Mesendoderm (in vitro differentiated cells): ENCODE results near the gene TSHZ3.

Experiments
- DNase-seq: peaks from one replicate; pipeline ENCODE4 v3.0.0; 2013
- H2AK5ac ChIP-seq: 2 replicates; pipeline ENCODE4 v1.6.1; 2013; ENCODE audit warnings: low read length, inconsistent platforms
- H2BK120ac ChIP-seq: 2 replicates; pipeline ENCODE4 v1.6.1; 2013; ENCODE audit warnings: low read depth, mild to moderate bottlenecking, low read length, moderate library complexity, mixed read lengths
- H2BK15ac ChIP-seq: replicated peaks from 2 replicates; pipeline ENCODE4 v1.6.1; 2013; ENCODE audit warnings: low read depth, mild to moderate bottlenecking, moderate library complexity
- H2BK5ac ChIP-seq: 2 replicates; pipeline ENCODE4 v1.6.1; 2013; ENCODE audit warnings: low read length, inconsistent platforms
- H3K18ac ChIP-seq: 2 replicates; pipeline ENCODE4 v1.6.1; 2013; ENCODE audit warnings: mild to moderate bottlenecking, low read length, mixed read lengths
- H3K23ac ChIP-seq: one replicate; pipeline ENCODE4 v1.6.1; 2013; ENCODE audit warnings: low read length
- H3K27ac ChIP-seq: 2 replicates; pipeline ENCODE4 v1.5.1; 2013; ENCODE audit warnings: low read depth, mild to moderate bottlenecking, inconsistent platforms, low read length, moderate library complexity
- H3K27me3 ChIP-seq: 2 replicates; pipeline ENCODE4 v1.6.1; 2013; ENCODE audit warnings: low read length, control low read depth, mild to moderate bottlenecking, inconsistent platforms; ENCODE audit not compliant: insufficient read depth, poor library complexity
- H3K36me3 ChIP-seq: 2 replicates; pipeline ENCODE4 v1.6.1; 2013; ENCODE audit warnings: low read length, inconsistent platforms; ENCODE audit not compliant: control insufficient read depth, insufficient read depth
- H3K4ac ChIP-seq: one replicate; pipeline ENCODE4 v1.6.1; 2013; ENCODE audit warnings: low read depth, mild to moderate bottlenecking, low read length, moderate library complexity
- H3K4me1 ChIP-seq: 2 replicates; pipeline ENCODE4 v1.6.1; 2013; ENCODE audit warnings: low read depth, low read length, inconsistent platforms; ENCODE audit not compliant: control insufficient read depth
- H3K4me2 ChIP-seq: 2 replicates; pipeline ENCODE4 v1.6.1; 2013; ENCODE audit warnings: low read length
- H3K4me3 ChIP-seq: 2 replicates; pipeline ENCODE4 v1.5.1; 2013; ENCODE audit warnings: mild to moderate bottlenecking, low read length
- H3K56ac ChIP-seq: one replicate; pipeline ENCODE4 v1.6.1; 2013; ENCODE audit warnings: low read length
- H3K79me1 ChIP-seq: 2 replicates; pipeline ENCODE4 v1.6.1; 2013; ENCODE audit warnings: low read length, inconsistent platforms
- H3K79me2 ChIP-seq: 2 replicates; pipeline ENCODE4 v1.6.1; 2013; ENCODE audit warnings: mild to moderate bottlenecking, low read length; ENCODE audit not compliant: control insufficient read depth, insufficient read depth
- H3K9ac ChIP-seq: 2 replicates; pipeline ENCODE4 v1.6.1; 2013; ENCODE audit warnings: low read length, inconsistent platforms
- H4K5ac ChIP-seq: one replicate; pipeline ENCODE4 v1.6.1; 2013; ENCODE audit warnings: low read length
- H4K8ac ChIP-seq: one replicate; pipeline ENCODE4 v1.6.1; 2013; ENCODE audit warnings: low read depth, mild to moderate bottlenecking, control low read depth, low read length, moderate library complexity
- WGBS: extraction: QIAGEN DNeasy Blood & Tissue Kit; methylation state at CpG from one replicate; pipeline ENCODE4 v1.1.7; 2013; ENCODE audit warnings: low lambda C conversion rate, missing lambda C conversion rate; ENCODE audit not compliant: insufficient coverage; ENCODE audit errors: extremely low coverage; 5-methylcytosine and 5-hydroxymethylcytosine counted together

The TSHZ3 gene

DNA sequence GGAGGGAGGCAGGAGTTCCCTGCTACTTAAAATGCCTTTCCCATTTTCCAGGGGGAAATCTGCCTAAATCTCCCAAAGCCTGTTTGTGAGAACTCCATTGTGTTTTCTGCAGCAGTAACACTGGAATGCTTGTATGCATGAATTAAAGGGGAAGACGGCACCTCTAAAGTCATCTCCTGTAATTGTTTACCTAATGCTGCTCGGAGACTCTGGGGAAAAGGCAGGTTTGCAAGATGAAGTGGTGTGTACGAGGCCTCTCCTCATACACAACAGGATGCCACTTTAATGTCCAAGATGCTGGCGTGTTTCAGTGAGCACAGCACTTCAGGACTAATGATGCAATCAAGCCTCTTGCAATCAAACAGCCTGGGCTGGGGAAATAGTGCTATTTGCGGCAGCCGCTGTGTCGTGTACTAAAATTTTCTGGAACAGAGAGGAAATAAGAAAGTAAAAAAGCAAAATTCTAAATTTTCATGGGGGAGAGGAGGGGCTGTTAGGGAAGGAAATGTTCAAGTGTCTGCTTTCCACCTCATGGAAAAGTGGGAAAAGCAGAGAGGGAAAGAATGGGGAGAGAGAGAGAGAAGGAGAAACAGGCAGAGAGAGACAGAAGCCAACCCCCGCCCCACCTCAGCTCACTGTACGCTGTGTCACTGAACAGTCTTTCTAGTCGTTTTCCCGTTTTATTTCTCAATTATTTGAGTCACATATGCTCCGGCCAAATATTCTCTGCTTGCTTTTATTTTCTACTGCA lies 32.9 kb downstream of the TSHZ3 start:
- Histone ChIP-seq H3K9ac (no peak overlapping the region), H3K27ac (no peak overlapping the region)

DNA sequence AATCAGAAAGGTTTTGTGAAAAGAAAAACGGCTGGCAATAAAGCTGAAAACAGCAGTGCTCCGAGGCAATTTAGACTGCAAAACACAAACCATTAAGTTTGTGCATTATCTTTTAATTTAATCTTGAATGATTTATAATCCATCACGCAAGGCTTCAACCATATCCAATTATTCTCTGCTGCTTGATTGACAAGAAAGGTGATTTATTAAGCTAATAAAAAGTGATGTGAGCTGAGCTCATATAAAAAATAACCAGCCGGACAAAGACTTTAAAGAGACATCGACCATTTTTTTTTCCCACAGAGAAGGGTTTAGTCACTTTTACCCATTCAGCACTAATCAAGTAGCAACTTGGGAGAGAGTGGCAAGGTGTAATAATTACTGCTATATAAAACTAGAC lies 33.6 kb downstream of the TSHZ3 start:
- Histone ChIP-seq H3K9ac (no peak overlapping the region), H3K4ac (no peak overlapping the region), H3K4me3 (no peak overlapping the region), H4K5ac (no peak overlapping the region), H3K27ac (no peak overlapping the region), H3K18ac (no peak overlapping the region), H2BK120ac (no peak overlapping the region), H2AK5ac (no peak overlapping the region), H4K8ac (no peak overlapping the region), H2BK5ac (no peak overlapping the region), H3K4me1 (peaks cover 10% of the 10 kb centered on the region), H3K36me3 (no peaks in the 10 kb centered on the region), H3K56ac (no peak overlapping the region), H3K23ac (no peak overlapping the region), H3K4me2 (no peak overlapping the region), H3K79me1 (peaks cover 6% of the 10 kb centered on the region), H3K27me3 (no peaks in the 10 kb centered on the region), H2BK15ac (no peak overlapping the region), H3K79me2 (peaks cover 6% of the 10 kb centered on the region)
- no peak for DNase-seq
- WGBS = no CpG with 5 or more reads among the region's 5 CpGs

More for the DNA sequence above, 32.9 kb downstream of the TSHZ3 start:
- Histone ChIP-seq H3K36me3 (no peaks in the 10 kb centered on the region), H3K4me3 (no peak overlapping the region), H3K79me1 (peaks cover 8% of the 10 kb centered on the region), H2BK15ac (no peak overlapping the region), H3K4me2 (no peak overlapping the region), H3K18ac (no peak overlapping the region), H2BK120ac (no peak overlapping the region), H3K27me3 (no peaks in the 10 kb centered on the region), H2BK5ac (no peak overlapping the region), H3K79me2 (peaks cover 9% of the 10 kb centered on the region), H3K4ac (no peak overlapping the region), H3K23ac (no peak overlapping the region), H3K4me1 (peaks cover 10% of the 10 kb centered on the region), H2AK5ac (no peak overlapping the region), H4K8ac (no peak overlapping the region), H4K5ac (no peak overlapping the region), H3K56ac (no peak overlapping the region)
- peak; percentile 66 for DNase-seq
- no CpG with 5 or more reads among the region's 12 CpGs for WGBS

DNA sequence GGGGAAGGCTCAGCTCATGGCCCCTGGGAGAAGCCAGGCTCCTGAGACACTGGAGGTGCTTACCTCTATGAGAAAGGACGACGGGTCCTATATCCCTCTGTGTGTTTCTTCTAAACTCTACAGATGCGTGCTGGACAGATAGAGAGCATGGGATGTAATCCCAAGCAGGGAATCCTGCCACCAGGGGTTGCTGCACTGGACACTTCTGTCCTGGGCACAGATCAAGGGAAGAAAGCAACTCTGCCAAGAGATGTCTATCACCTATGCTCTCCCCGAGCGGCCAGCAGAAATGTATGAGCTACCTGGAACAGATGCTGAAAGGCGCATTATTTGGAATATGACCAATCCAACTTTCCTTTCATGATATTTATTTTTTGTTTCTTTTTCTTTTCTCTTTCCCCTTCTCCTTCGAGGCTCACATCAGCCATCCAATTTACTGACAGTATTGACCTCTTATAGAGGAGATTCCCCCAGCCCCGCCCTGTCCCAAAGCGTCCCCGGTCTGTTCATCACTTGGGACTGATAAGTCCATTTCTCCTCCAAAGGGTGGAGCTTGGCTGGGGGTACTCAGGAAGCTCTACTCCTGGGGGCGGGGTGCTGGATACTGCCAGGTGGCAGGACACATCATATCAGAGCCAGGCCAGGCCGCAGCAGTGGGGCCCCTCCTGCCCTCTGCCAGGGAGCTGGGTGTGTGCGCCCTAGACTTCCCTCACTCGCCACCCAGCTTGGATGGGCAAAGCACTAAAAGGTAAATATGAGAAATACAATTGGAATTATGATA lies 34.2 kb downstream of the TSHZ3 start:
- Histone ChIP-seq H2BK120ac (no peak overlapping the region), H3K79me2 (peaks cover 6% of the 10 kb centered on the region), H4K5ac (no peak overlapping the region), H3K4ac (no peak overlapping the region), H3K9ac (no peak overlapping the region), H3K79me1 (peaks cover 6% of the 10 kb centered on the region), H3K56ac (no peak overlapping the region), H3K4me1 (peaks cover 10% of the 10 kb centered on the region), H3K4me3 (no peak overlapping the region), H3K36me3 (no peaks in the 10 kb centered on the region), H2BK15ac (no peak overlapping the region), H3K18ac (no peak overlapping the region), H2AK5ac (no peak overlapping the region), H3K23ac (no peak overlapping the region), H4K8ac (no peak overlapping the region), H2BK5ac (no peak overlapping the region), H3K27ac (no peak overlapping the region), H3K4me2 (no peak overlapping the region), H3K27me3 (no peaks in the 10 kb centered on the region)
- WGBS = no CpG with 5 or more reads among the region's 14 CpGs
- DNase-seq = no peak

DNA sequence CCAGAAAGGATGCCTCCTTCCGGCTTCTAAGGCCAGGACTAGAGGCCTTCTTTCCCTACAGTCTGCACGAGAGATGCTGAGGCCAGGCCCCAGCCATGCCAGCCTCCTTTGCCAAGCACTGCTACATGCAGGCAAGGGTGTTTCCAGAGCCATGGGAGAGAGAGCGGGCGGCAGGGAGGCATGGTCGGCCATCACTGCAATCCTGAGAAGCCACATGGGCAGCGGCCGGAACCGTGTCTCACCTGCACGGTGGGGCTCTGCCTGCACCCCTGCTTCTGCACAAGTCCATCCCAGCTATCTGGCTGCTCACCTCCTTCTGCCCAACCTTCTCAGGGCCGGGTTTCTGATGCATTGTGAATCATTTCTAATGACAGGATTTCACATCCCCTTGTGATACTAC lies 35.1 kb downstream of the TSHZ3 start:
- Histone ChIP-seq H3K4me2 (no peak overlapping the region), H4K5ac (no peak overlapping the region), H3K4me1 (peaks cover 10% of the 10 kb centered on the region), H3K27me3 (no peaks in the 10 kb centered on the region), H3K27ac (no peak overlapping the region), H3K23ac (no peak overlapping the region), H3K79me2 (peaks cover 6% of the 10 kb centered on the region), H3K79me1 (peaks cover 8% of the 10 kb centered on the region), H3K4me3 (no peak overlapping the region), H2BK15ac (no peak overlapping the region), H4K8ac (no peak overlapping the region), H2BK5ac (no peak overlapping the region), H3K18ac (no peak overlapping the region), H2AK5ac (no peak overlapping the region), H3K9ac (no peak overlapping the region), H3K4ac (no peak overlapping the region), H2BK120ac (no peak overlapping the region), H3K36me3 (no peaks in the 10 kb centered on the region), H3K56ac (no peak overlapping the region)
- WGBS = no CpG with 5 or more reads among the region's 10 CpGs
- no peak for DNase-seq

DNA sequence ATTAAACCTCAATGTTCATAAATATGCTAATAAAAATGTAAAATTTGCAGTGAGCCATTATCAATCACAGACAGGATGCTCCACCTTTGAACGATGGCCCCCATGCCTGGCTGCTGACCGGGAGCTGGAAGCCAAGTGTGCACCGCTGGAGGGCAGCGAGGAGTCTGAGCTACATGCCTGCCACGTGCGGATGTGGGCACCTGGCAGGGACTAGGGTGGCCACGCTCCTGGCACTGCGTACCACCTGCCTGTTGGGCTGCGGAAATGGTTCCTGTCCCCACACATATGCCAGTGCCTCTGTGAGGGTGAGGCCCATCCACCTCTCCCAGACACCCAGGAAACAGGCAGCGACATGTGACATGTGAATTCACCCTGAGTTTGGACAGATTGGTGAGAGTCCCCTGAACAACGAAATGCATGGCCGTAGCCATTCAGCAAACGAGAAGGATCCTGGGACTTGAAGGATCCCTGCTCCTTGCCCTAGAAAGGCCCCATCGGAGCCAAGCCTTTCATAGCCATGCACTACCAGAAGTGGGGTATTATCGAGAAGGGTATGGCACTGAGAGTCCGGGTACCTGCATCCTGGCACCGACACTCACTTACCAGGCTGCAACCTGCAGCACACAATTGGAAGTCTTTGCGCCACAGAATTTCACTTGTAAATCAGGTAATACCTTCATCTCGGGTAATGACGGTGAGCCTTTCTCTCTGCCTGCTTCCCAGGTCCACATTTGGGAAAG lies 35.8 kb downstream of the TSHZ3 start:
- Histone ChIP-seq H2BK120ac (no peak overlapping the region), H3K79me1 (peaks cover 9% of the 10 kb centered on the region), H3K79me2 (peaks cover 6% of the 10 kb centered on the region), H3K4ac (no peak overlapping the region), H2BK5ac (no peak overlapping the region), H3K4me1 (peaks cover 6% of the 10 kb centered on the region), H2BK15ac (no peak overlapping the region), H4K8ac (no peak overlapping the region), H3K27ac (no peak overlapping the region), H3K18ac (no peak overlapping the region), H2AK5ac (no peak overlapping the region), H3K36me3 (no peaks in the 10 kb centered on the region), H3K56ac (no peak overlapping the region), H3K4me2 (no peak overlapping the region), H4K5ac (no peak overlapping the region), H3K9ac (no peak overlapping the region), H3K23ac (no peak overlapping the region), H3K4me3 (no peak overlapping the region), H3K27me3 (no peaks in the 10 kb centered on the region)
- no peak for DNase-seq
- no CpG with 5 or more reads among the region's 20 CpGs for WGBS
